Lower leg skin (tissue), 4 donors: ENCODE results near the gene POLR2H. TPM values are rescaled to one million over a fixed set of nuclear protein-coding genes. Genes with fewer than 3 reads are reported as not detected.

ENCODE experiments used
- DNase-seq, 2 donors: peaks; one replicate each; pipeline ENCODE4 v3.0.0-alpha.2; 2019; ENCODE audit warnings: low spot score in 2 of 2
- H3K4me3 ChIP-seq: fragments of 200-600 bp; sonication (generic); 2 replicates; pipeline ENCODE4 v1.5.1; 2017; ENCODE audit warnings: mild to moderate bottlenecking, low read depth; ENCODE audit not compliant: poor library complexity, severe bottlenecking
- POLR2A ChIP-seq, 2 donors: fragments of 450-650 bp; IDR thresholded peaks; one replicate each; pipeline ENCODE4 v1.6.1; 2016 to 2017; ENCODE audit warnings: antibody characterized with exemption in 2 of 2, mild to moderate bottlenecking in 1 of 2, moderate library complexity in 1 of 2
- WGBS, 2 donors: methylation state at CpG; one replicate each; pipeline ENCODE4 v1.1.5; 2018; 5-methylcytosine and 5-hydroxymethylcytosine counted together
- intact Hi-C: fragments of 100-400 bp; cut with DNase I; formaldehyde crosslinking; loops from one replicate; pipeline ENCODE4 v1.15.0; 2023; ENCODE audit warnings: low total_unique reads
- total RNA-seq, 4 donors: library from RNA; depleted of rRNA; stranded (reverse); fragments of >200 nt; gene quantifications; one replicate each; pipeline ENCODE4 v1.1.0, GENCODE V29; 2016
- TF ChIP-seq, protein P1 (sequence below), 3 donors: fragments of 450-650 bp; IDR thresholded peaks; one replicate each; pipeline ENCODE4 v1.5.1; 2016; ENCODE audit warnings: antibody characterized with exemption in 3 of 3, mild to moderate bottlenecking in 3 of 3, moderate library complexity in 2 of 3

The POLR2H gene
- total RNA-seq, 4 donors from 2014 or later, result 54.7 to 95.9 (median 66.8) TPM

DNA sequence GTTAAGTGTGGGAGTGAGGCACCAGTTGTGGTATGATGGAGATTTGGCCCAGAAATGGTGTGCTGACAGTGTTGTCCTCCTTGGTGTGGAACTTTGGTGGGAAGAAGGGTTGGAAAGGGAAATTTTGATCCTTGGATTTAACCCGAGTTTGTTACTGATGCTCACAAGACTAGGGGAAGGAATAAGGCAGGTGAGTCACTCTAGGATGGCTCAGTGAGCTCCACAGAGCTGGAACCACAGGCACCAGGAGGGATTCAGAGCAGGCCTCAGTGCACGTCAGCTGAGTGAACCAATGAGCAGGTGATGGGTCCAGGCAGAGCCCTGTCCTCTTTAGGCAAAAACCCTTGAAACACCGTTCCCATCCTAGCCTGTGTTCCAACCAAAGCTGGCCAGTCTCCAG lies 29.8 kb downstream of the POLR2H start:
- no peak for TF ChIP-seq POLR2A (IDR thresholded peaks at IDR 0.05)
- TF ChIP-seq, protein P1, sequence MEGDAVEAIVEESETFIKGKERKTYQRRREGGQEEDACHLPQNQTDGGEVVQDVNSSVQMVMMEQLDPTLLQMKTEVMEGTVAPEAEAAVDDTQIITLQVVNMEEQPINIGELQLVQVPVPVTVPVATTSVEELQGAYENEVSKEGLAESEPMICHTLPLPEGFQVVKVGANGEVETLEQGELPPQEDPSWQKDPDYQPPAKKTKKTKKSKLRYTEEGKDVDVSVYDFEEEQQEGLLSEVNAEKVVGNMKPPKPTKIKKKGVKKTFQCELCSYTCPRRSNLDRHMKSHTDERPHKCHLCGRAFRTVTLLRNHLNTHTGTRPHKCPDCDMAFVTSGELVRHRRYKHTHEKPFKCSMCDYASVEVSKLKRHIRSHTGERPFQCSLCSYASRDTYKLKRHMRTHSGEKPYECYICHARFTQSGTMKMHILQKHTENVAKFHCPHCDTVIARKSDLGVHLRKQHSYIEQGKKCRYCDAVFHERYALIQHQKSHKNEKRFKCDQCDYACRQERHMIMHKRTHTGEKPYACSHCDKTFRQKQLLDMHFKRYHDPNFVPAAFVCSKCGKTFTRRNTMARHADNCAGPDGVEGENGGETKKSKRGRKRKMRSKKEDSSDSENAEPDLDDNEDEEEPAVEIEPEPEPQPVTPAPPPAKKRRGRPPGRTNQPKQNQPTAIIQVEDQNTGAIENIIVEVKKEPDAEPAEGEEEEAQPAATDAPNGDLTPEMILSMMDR (IDR thresholded peaks at IDR 0.05), result no peak
- intact Hi-C loops, result no loop called here
- WGBS, 2 donors, result 76% methylated on average over 3 of the region's 3 CpGs
- DNase-seq, result no peak
- no peak overlapping the region for H3K4me3 ChIP-seq

DNA sequence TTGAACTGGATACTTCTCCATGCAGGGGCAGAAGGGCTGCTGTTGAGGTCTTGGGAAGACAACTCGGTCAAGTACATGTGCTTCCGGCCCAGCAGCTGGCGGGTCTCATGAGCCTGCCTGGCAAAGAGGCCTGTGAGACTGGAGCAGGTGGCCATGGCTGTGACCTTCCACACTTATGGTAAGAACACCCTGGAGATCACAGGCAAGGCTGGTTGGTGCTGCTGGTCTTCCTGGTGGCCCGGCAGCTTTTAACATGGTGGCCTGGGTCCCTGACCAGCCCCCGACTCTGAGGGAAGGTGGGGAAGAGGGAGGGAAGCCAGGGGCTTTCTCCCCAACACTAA lies 33.8 kb downstream of the POLR2H start:
- H3K4me3 ChIP-seq, result no peak overlapping the region
- intact Hi-C loops, result no loop called here
- DNase-seq, result no peak
- no peak for TF ChIP-seq POLR2A (IDR thresholded peaks at IDR 0.05)
- TF ChIP-seq, protein P1 (IDR thresholded peaks at IDR 0.05), result no peak
- 84 to 90% methylated on average over 2 to 5 of the region's 5 CpGs for WGBS, 2 donors

DNA sequence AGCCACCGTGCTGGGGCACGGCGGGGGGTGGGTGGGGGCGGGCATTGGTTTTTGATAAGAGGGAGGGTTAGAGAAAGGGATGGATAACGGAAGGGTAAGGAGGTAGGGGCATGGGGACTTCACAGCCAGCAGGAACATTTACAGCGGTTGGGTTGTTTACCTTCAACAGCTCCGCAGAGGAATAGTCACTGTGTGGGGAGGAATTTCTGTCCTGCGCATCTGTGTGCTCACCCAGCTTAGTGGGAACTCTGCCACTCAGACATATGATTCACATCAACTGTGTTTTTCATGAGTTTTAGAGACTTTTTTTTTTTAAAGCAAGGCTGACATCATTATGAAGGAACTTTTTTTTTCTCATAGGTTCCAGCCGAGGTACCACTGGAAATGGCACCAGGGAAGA lies 37.9 kb downstream of the POLR2H start:
- DNase-seq, result no peak
- intact Hi-C loops, result no loop called here
- TF ChIP-seq, protein P1 (IDR thresholded peaks at IDR 0.05), result no peak
- TF ChIP-seq POLR2A (IDR thresholded peaks at IDR 0.05), result no peak
- WGBS, 2 donors, result 15 to 31% methylated on average over 5 to 9 of the region's 9 CpGs
- H3K4me3 ChIP-seq, result no peak overlapping the region

DNA sequence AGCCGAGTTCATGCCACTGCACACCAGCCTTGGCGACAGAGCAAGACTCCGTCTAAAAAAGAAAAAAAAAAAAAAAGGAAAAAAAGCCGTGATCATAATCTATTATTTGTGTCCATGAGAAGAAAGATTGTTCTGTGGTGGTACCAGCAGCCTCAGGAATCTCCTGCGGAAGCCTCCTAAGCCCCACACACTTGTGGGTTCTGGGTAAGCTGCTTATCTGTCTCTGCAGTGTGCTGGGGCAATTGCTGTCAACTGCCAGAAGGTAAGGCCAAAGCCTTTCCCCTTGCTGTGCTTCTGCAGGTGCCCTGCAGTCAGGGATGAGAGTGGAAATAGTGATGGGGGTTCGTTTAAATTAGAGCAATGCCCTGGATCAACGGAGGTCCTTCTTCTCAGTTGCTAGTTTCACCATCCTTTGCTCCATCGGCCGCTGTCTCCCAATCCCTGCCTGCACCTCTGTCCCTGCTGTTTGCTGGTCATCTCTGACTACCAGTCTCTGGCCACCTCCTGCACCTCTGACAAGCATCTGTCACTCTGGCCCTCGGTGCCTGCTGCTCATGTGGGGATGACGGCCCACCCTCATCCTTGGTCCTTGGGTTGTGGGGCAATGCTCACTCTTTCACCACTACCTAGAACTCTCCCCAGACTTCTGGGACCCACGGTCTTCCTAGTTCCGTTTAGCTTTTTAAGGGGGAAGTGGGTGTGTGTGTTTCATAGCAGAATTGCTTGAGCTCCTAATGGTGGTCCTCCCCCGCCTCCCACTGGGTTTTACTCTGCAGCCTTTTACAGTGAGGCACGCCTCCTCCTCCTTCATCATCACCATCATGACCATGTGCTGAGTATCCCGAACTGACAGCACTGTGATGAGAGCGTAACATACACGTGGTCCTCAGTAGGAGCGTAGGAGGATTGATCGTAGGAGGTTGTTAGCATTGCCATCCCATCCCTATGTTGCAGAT lies 43.8 kb downstream of the POLR2H start:
- DNase-seq, result no peak
- H3K4me3 ChIP-seq, result no peak overlapping the region
- intact Hi-C loops, result no loop called here
- 82 to 87% methylated on average over 20 of the region's 20 CpGs for WGBS, 2 donors
- no peak for TF ChIP-seq POLR2A (IDR thresholded peaks at IDR 0.05)
- TF ChIP-seq, protein P1 (IDR thresholded peaks at IDR 0.05), result no peak

DNA sequence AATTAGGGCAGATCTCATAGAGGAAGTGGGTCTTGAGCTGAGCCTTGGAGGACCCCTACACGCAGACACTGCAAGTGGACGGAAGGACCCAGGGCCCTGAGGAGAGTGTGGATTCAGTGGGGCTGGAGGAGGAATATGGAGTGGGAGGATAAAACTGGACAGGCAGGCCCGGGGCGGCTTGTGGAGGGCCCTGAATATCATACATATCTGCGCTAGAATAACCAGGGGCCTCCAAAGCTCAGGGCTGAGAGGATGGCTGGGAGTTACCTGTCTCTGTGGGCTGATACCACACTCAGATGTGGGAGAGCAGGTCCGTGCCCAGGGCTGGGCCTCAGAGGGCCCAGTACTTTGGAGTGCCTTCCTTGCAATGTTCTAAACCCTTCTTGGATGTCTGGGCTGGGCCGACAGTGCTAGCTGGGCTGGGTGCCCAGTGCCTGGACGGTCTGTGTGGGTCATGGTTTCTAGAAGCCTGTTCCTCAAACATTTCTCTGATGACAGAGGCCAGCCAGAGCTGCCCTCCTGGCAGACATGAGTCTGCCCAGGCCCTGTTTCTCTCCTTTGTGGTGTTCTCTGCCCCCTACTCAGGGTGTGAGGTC lies 47.9 kb downstream of the POLR2H start:
- WGBS, 2 donors, result 79 to 84% methylated on average over 8 of the region's 8 CpGs
- TF ChIP-seq, protein P1 (IDR thresholded peaks at IDR 0.05), result no peak
- no peak for TF ChIP-seq POLR2A (IDR thresholded peaks at IDR 0.05)
- no peak overlapping the region for H3K4me3 ChIP-seq
- DNase-seq, result no peak
- intact Hi-C loops, result no loop called here
